Left ventricle myocardium inferior (tissue), 1 donor: ENCODE data around the gene SLC13A4. TPM values are rescaled to one million over a fixed set of nuclear protein-coding genes. Genes with fewer than 3 reads are reported as not detected.

Experiments
- DNase-seq: peaks from one replicate; pipeline ENCODE4 v3.0.0-alpha.2; 2020
- H3K27ac ChIP-seq: fragments of 200-600 bp; replicated peaks from 2 replicates; pipeline ENCODE4 v1.8.0; 2021
- H3K27me3 ChIP-seq: fragments of 200-600 bp; 2 replicates; pipeline ENCODE4 v1.8.0; 2021; ENCODE audit warnings: low read depth
- H3K36me3 ChIP-seq: fragments of 200-600 bp; 2 replicates; pipeline ENCODE4 v1.8.0; 2021
- H3K4me1 ChIP-seq: fragments of 200-600 bp; 2 replicates; pipeline ENCODE4 v1.8.0; 2021
- H3K4me3 ChIP-seq: fragments of 200-600 bp; 2 replicates; pipeline ENCODE4 v1.8.0; 2021; ENCODE audit warnings: mild to moderate bottlenecking, moderate library complexity
- H3K9me3 ChIP-seq: fragments of 200-600 bp; replicated peaks from 2 replicates; pipeline ENCODE4 v1.8.0; 2021
- intact Hi-C: fragments of 100-400 bp; cut with micrococcal nuclease; formaldehyde crosslinking; loops from one replicate; pipeline ENCODE4 v1.11.0; 2022
- total RNA-seq: library from RNA; stranded (reverse); fragmentation: NEBNext Ultra II Directional; extraction: Animal tissue kit (Norgen Biotek cat#: 25700); gene quantifications from one replicate; pipeline ENCODE4 v1.2.1, GENCODE V29; 2021
- TF ChIP-seq, protein P1 (sequence below): fragments of 200-600 bp; IDR thresholded peaks from 2 replicates; pipeline ENCODE4 v1.8.0; 2021; ENCODE audit warnings: antibody characterized with exemption, mild to moderate bottlenecking, borderline replicate concordance
- donor health status: DM: no; HTN: yes; CAD: no; lungs with severe emphysema.

SLC13A4 gene
- total RNA-seq, 1 donor from 2014 or later, result 0.44 TPM

DNA sequence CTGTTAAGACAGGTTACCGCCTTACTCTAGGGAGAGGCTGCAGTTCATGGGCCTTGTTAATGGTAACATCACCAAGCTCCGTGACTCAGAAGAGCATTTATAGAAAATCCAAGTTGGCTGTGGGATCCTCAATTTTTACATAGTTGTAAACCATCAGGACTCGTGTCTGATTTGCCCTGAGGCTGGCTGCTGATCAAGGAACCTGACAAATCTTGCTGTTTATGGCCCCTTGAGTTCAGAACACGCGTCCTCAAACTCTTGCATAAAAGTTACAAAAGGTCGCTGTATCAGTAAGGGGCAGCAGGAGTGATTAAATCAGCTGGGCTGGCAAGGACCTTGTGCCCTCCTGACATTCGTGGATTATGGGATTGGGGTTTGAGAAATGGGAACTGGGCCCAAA, 4.6 kb downstream of the SLC13A4 start:
- DNase-seq, result no peak
- Histone ChIP-seq H3K4me1 (peaks cover 11% of the 10 kb centered on the region), H3K27ac (no peak overlapping the region), H3K9me3 (no peaks in the 10 kb centered on the region), H3K36me3 (no peaks in the 10 kb centered on the region), H3K27me3 (no peaks in the 10 kb centered on the region), H3K4me3 (no peak overlapping the region)
- TF ChIP-seq, protein P1, sequence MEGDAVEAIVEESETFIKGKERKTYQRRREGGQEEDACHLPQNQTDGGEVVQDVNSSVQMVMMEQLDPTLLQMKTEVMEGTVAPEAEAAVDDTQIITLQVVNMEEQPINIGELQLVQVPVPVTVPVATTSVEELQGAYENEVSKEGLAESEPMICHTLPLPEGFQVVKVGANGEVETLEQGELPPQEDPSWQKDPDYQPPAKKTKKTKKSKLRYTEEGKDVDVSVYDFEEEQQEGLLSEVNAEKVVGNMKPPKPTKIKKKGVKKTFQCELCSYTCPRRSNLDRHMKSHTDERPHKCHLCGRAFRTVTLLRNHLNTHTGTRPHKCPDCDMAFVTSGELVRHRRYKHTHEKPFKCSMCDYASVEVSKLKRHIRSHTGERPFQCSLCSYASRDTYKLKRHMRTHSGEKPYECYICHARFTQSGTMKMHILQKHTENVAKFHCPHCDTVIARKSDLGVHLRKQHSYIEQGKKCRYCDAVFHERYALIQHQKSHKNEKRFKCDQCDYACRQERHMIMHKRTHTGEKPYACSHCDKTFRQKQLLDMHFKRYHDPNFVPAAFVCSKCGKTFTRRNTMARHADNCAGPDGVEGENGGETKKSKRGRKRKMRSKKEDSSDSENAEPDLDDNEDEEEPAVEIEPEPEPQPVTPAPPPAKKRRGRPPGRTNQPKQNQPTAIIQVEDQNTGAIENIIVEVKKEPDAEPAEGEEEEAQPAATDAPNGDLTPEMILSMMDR, result no peak
- intact Hi-C loops, result no loop called here

DNA sequence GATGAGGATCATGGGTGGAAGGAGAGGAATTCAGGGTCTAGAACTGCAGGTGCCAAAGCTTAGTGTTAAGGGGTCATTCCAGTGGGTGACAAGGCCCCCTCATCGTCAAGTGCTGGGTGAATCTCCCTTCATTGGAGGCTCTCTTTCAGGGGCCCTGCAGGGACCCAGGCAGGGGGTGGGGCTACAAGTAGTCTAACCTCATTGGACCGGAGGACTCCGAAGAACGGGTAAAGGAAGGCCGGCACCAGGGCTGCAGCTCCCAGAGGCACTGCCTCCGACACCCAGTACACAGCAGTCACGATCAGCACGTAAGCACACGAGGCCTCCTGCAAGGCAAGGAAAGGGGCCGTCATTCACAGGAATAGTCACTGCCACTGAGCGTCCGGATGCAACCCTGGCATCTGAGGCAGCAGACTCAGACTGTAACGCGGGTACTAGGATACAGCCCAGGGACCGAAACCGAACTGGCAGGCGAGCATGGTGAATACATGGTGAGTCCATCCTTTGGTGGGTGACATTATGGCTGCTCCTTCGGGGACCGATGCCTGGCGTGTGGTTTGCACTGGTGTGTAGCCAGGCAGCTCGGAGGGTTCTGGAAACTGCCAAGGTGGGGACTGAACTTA, 6.7 kb downstream of the SLC13A4 start:
- Histone ChIP-seq H3K27ac (no peak overlapping the region), H3K27me3 (no peaks in the 10 kb centered on the region), H3K4me3 (no peak overlapping the region), H3K36me3 (no peaks in the 10 kb centered on the region), H3K9me3 (no peaks in the 10 kb centered on the region), H3K4me1 (peaks cover 19% of the 10 kb centered on the region)
- intact Hi-C loops, result no loop called here
- TF ChIP-seq, protein P1, result no peak
- DNase-seq, result no peak

DNA sequence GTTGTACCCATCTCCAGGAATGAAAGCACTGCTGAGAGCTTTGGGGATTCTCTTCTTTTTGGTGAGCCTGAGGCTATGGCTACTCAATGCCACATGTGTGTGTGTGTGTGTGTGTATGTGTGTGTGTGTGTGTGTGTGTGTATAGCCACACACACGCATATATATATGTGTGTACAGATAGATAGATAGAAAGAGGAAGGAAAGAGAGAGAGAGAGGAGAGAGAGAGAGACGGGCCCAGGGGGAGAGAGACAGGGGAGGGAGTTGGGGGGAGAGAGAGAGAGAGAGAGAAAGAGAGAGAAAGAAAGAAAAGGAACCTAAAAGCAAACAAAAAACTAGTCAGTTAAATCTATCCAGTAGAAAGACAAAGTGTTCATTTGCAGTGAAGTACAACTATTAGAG, 8.3 kb downstream of the SLC13A4 start:
- no peaks in the 10 kb centered on the region for H3K36me3 ChIP-seq
- TF ChIP-seq, protein P1, result no peak
- no peaks in the 10 kb centered on the region for H3K9me3 ChIP-seq
- intact Hi-C loops, result no loop called here
- H3K27ac ChIP-seq, result no peak overlapping the region
- H3K4me1 ChIP-seq, result peaks cover 19% of the 10 kb centered on the region
- no peaks in the 10 kb centered on the region for H3K27me3 ChIP-seq
- no peak for DNase-seq
- H3K4me3 ChIP-seq, result no peak overlapping the region

DNA sequence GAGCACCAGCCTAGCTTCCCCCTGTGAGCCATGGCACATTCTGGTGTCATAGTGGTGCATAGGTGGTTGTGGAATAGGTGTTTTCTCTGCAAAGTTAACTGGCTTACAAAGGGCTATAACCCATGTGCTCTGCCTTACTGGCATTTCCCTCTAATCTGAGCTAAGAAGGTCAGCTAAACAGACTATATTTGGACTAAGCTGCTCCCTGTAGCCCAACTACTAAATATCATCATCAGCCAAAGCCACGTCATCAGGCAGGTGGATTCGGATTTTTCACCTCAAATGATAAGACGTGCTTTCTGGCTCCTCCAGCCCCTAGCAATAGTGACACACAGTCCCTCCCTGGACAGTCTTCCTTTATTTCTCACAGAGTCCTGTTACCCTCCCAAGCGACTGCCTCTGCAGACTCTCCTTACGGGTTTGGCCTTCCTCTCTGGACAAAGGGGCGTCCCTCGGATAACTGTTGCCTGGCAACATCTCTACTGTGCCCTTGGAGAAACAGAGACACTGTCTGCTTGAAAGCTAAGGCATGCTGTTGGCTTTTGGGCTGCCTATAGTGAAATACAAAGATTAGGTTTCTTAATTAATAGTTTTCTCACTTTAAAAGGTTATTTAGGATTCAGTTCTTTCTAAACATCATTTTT, 9.1 kb downstream of the SLC13A4 start:
- H3K9me3 ChIP-seq, result no peaks in the 10 kb centered on the region
- no peak overlapping the region for H3K4me3 ChIP-seq
- intact Hi-C loops, result no loop called here
- H3K36me3 ChIP-seq, result no peaks in the 10 kb centered on the region
- peaks cover 19% of the 10 kb centered on the region for H3K4me1 ChIP-seq
- no peak overlapping the region for H3K27ac ChIP-seq
- TF ChIP-seq, protein P1, result no peak
- H3K27me3 ChIP-seq, result no peaks in the 10 kb centered on the region
- no peak for DNase-seq

DNA sequence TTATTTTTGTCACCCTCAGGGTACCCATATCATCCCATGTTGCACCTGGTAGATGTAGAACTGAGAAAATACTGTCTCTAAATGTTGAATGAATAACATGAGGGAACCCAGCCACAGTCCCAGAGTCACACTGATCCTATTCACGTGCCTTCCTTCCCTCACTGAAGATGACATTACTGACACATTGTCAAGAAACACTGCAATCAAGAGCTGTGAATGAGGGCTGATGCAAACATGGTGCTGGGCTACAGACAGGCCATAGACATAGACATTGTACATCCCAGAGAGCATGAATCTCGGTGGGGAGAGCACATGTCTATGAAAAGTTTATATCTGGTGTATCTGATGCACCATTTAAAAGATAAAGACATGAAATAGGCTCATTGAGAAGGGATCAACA, 9.8 kb downstream of the SLC13A4 start:
- H3K27ac ChIP-seq, result no peak overlapping the region
- H3K27me3 ChIP-seq, result no peaks in the 10 kb centered on the region
- TF ChIP-seq, protein P1, result no peak
- intact Hi-C loops, result no loop called here
- DNase-seq, result no peak
- no peaks in the 10 kb centered on the region for H3K36me3 ChIP-seq
- peaks cover 21% of the 10 kb centered on the region for H3K4me1 ChIP-seq
- no peaks in the 10 kb centered on the region for H3K9me3 ChIP-seq
- H3K4me3 ChIP-seq, result no peak overlapping the region
